Central memory CD8-positive, alpha-beta T cell (primary cell): ENCODE measurements around the gene S1PR5.
A peak's percentile ranks its signal among the peaks of the same experiment; 100 is the strongest.

Source experiments
- ATAC-seq: fragments of 150-1000 bp; cut with Tn5 transposase; replicated peaks from 2 replicates; pipeline ENCODE4 v1.10.0; 2022; ENCODE audit warnings: mild to moderate bottlenecking, moderate FRiP score, moderate number of reproducible peaks; ENCODE audit not compliant: poor library complexity, severe bottlenecking; ENCODE audit errors: extremely low read depth
- DNase-seq, 2 donors: peaks; one replicate each; pipeline ENCODE4 v3.0.0; 2021; ENCODE audit warnings: low spot score in 2 of 2
- H3K27ac Mint-ChIP-seq: one replicate; pipeline ENCODE4 v1.8.0; 2022; ENCODE audit warnings: low read depth, mild to moderate bottlenecking, moderate library complexity, mixed read lengths
- H3K27me3 Mint-ChIP-seq: one replicate; pipeline ENCODE4 v1.8.0; 2022; ENCODE audit warnings: mixed read lengths
- H3K36me3 Mint-ChIP-seq: one replicate; pipeline ENCODE4 v1.8.0; 2022; ENCODE audit warnings: mild to moderate bottlenecking, moderate library complexity, mixed read lengths; ENCODE audit not compliant: insufficient read depth
- H3K4me1 Mint-ChIP-seq: one replicate; pipeline ENCODE4 v1.8.0; 2022; ENCODE audit warnings: mixed read lengths
- H3K4me3 Mint-ChIP-seq: one replicate; pipeline ENCODE4 v1.8.0; 2022; ENCODE audit warnings: mild to moderate bottlenecking, moderate library complexity, mixed read lengths
- H3K9me3 Mint-ChIP-seq: one replicate; pipeline ENCODE4 v1.8.0; 2022; ENCODE audit warnings: mixed read lengths

S1PR5 gene

DNA sequence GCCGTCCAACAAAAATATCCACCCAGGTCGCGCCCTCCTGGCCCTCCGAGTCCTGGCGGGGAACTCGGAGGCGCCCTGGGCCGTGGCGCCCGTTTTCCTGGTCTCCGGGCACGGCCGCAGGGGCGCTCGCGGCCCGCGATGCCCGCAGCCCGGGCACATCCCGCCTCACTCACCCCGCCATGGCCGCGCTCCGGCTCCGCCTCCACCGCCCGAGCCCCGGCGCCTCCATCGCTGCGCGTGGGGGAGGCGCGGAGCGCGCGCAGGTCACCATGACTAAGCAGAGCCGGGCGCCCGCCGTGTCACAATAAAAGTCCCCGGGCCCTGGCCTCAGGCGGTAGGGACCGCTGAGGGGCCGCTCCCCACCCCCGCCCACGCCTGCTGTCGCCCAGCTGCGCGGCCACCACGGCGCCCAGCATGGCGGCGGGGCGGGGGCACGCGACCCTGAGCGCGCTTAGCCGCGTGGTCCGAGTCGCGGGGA is 14.7 kb downstream of the S1PR5 start:
- Mint-ChIP-seq H3K4me1 (peaks cover 44% of the 10 kb centered on the region), H3K4me3 (peak overlapping the region; percentile 95), H3K27ac (peak overlapping the region; percentile 83), H3K36me3 (peaks cover 13% of the 10 kb centered on the region), H3K27me3 (no peaks in the 10 kb centered on the region), H3K9me3 (no peaks in the 10 kb centered on the region)
- DNase-seq: peak; percentile 81 to 82
- ATAC-seq: peak; percentile 90

DNA sequence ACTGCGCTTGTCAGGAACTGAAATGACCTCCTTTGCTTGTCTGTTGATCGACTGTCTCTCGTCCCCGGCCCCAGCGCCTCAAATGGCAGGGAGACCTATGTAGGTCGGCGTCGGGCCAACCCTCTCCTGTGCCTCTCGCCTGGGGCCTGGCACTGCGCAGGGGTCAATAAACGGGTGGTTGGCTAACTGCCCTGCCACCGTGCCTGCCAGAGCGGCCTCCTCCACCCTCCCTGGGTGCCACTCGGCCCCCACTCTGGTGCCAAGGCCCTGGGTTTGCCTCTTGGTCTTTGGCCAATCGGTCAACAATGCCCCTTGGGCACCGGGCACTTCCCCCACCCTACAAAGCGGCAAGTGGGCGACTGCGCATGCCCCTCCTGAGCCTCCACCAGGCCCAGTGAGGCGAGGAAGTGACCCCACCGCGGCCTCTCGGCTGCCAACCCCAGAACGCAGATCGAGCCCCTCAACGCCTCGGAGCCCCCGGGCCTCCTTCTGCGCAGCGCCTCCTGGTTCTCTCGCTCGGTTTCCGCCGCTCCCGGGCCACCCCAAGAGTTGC is 15.2 kb downstream of the S1PR5 start:
- peak overlapping the region; percentile 83 for H3K27ac Mint-ChIP-seq
- H3K36me3 Mint-ChIP-seq: peaks cover 12% of the 10 kb centered on the region
- peak overlapping the region; percentile 95 for H3K4me3 Mint-ChIP-seq
- H3K9me3 Mint-ChIP-seq: no peaks in the 10 kb centered on the region
- DNase-seq: peak in 1 of 2 donors; percentile 29
- peaks cover 48% of the 10 kb centered on the region for H3K4me1 Mint-ChIP-seq
- ATAC-seq: peak; percentile 20
- H3K27me3 Mint-ChIP-seq: no peaks in the 10 kb centered on the region

DNA sequence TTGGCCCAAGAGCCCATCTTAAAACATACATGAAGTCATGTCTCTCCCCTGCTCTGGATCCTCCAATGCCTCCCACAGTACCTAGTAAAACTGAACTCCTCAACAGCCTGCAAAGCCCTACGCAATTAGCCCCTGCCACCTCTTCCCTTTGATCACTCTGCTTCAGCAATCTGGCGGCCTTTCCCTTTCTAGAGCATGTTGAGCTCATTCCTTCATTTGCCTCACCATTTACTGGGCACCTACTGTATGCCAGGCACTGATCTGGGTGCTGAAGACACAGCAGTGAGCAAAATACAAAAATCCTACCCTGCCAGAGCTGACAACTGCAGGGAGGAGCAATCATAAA is 17.0 kb downstream of the S1PR5 start:
- no peak for DNase-seq
- H3K4me1 Mint-ChIP-seq: peaks cover 43% of the 10 kb centered on the region
- peaks cover 19% of the 10 kb centered on the region for H3K36me3 Mint-ChIP-seq
- H3K4me3 Mint-ChIP-seq: peak overlapping the region; percentile 72
- ATAC-seq: no peak
- no peak overlapping the region for H3K27ac Mint-ChIP-seq
- H3K9me3 Mint-ChIP-seq: no peaks in the 10 kb centered on the region
- no peaks in the 10 kb centered on the region for H3K27me3 Mint-ChIP-seq

DNA sequence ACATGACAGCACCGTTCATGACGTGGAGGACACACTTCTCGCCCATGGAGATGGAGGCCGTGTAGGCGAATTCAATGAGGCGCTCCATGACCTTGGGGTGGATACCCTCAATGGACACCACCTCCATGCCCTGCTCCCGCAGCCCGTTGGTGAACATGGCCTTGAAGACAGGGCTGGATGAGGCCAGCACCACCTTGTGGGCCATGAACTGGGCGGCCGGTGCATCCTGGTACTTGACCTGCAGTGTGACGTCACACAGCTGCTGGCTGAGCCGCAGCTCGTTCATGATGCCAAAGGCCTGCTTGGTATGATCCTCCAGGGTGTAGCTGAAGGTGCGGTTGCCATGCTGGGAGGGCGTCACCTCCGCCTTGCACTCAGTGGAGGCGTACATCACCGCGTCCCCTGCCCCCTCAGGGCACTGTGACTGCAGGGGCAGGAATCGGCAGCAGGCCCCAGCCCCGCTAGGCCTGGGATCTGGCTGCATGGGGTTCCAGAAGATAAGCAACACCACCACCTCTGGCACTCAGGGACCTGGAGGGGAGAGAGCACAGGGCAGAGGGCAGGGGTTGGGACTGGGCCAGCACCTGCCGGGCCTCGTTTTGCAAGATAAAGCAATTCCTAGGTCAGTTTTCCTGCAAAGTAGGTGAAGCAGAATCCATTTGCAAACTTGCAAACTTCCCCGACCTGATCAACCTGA is 17.5 kb downstream of the S1PR5 start:
- H3K4me1 Mint-ChIP-seq: peaks cover 42% of the 10 kb centered on the region
- ATAC-seq (no peak), DNase-seq (no peak)
- no peak overlapping the region for H3K27ac Mint-ChIP-seq
- H3K27me3 Mint-ChIP-seq: no peaks in the 10 kb centered on the region
- H3K36me3 Mint-ChIP-seq: peaks cover 24% of the 10 kb centered on the region
- peak overlapping the region; percentile 72 for H3K4me3 Mint-ChIP-seq
- H3K9me3 Mint-ChIP-seq: no peaks in the 10 kb centered on the region

DNA sequence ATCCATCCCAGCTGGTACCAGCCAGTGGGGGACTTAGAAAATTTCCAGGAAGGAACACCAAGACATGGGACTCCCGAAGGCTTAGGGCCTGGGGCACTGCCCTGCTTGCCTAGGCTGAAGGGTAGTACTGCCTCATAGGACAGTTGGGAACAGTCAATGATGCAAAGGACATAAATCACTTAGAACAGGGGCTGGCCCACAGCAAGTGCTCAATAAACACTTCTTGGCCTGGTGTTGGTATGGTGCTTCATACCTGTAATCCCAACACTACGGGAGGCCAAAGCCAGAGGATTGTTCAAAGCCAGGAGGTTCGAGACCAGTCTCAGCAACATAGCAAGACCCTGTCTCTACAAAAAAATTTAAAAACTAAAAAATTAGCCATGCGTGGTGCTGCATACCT is 19.9 kb downstream of the S1PR5 start:
- Mint-ChIP-seq H3K27me3 (no peaks in the 10 kb centered on the region), H3K4me3 (no peak overlapping the region), H3K4me1 (peaks cover 41% of the 10 kb centered on the region), H3K27ac (no peak overlapping the region), H3K9me3 (no peaks in the 10 kb centered on the region), H3K36me3 (peaks cover 40% of the 10 kb centered on the region)
- ATAC-seq (no peak), DNase-seq (no peak)

DNA sequence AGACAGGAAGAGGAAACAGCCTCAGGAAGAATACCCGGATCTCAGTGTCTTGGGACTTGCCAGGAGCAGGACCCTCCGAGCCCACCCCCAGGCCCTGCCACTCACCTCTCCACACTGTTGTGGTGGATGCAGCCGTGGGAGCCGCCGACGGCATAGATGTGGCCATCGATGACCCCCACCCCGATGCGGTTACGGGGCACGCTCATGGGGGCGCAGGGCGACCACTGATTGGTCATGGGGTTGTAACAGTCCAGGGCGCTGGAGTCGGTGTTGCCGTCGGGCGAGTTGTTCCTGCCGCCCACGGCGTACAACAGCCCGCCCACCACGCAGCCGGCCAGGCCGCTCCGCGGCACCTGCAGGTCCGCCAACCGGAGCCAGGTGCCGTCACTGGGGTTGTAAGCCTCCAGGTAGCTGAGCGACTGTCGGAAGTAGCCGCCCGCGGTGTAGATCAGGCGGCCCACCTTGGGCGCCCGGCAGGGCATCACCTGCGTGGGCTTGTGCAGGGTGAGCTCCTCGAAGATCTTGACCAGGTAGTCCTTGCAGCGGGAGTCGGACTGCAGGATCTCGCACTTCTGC is 25.7 kb downstream of the S1PR5 start:
- H3K9me3 Mint-ChIP-seq: no peaks in the 10 kb centered on the region
- H3K27ac Mint-ChIP-seq: peak overlapping the region; percentile 41
- peaks cover 5% of the 10 kb centered on the region for H3K4me1 Mint-ChIP-seq
- DNase-seq (no peak), ATAC-seq (no peak)
- H3K36me3 Mint-ChIP-seq: peaks cover 74% of the 10 kb centered on the region
- no peaks in the 10 kb centered on the region for H3K27me3 Mint-ChIP-seq
- no peak overlapping the region for H3K4me3 Mint-ChIP-seq

DNA sequence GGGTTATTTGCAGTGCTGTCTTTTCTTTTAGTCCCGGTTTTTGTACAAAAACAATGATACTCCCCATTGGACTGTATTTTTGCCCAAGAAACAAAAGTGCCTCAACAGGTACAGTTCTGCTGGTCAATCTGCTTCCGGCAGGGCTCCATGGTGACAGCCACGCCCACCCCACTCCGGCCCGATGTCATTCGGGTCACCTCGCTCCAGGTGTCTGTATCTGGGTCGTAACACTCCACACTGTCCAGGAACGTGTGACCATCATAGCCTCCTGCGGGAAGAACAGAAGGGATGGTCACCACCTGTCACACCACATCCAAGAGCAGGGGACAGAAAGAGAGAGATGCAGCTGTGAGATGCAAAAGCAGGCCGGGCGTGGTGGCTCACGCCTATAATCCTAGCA is 30.7 kb downstream of the S1PR5 start:
- DNase-seq (no peak), ATAC-seq (no peak)
- no peaks in the 10 kb centered on the region for H3K9me3 Mint-ChIP-seq
- H3K27ac Mint-ChIP-seq: no peak overlapping the region
- H3K36me3 Mint-ChIP-seq: peaks cover 46% of the 10 kb centered on the region
- H3K4me1 Mint-ChIP-seq: peaks cover 6% of the 10 kb centered on the region
- H3K4me3 Mint-ChIP-seq: no peak overlapping the region
- no peaks in the 10 kb centered on the region for H3K27me3 Mint-ChIP-seq

DNA sequence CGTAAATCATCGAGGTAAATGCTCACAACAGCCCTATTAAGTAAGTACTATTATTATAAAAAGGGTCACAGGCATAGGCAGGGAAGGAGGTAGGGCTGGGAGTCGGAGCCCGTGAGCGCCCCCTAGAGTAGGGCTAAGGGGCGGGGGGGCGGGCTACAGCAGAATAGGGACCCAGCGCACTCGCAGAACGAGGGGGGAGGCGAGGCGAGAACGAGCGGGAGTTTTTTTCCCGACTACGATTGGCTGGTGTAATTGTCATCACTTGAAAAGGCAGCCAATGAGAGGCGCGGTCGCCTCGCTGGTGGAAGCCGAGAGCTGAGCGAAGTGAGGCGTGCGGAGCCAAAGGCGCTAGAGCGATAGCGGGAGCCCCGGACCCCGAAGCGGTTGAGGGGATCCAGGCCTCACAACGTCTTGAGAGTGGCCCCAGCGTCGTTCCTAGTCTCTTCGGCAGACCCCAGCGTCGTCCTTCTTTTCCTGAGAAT is 38.3 kb downstream of the S1PR5 start:
- Mint-ChIP-seq H3K4me1 (peaks cover 12% of the 10 kb centered on the region), H3K27me3 (no peaks in the 10 kb centered on the region), H3K9me3 (no peaks in the 10 kb centered on the region), H3K27ac (peak overlapping the region; percentile 90), H3K4me3 (peak overlapping the region; percentile 57), H3K36me3 (no peaks in the 10 kb centered on the region)
- ATAC-seq: peak; percentile 96
- DNase-seq: peak; percentile 68 to 84

DNA sequence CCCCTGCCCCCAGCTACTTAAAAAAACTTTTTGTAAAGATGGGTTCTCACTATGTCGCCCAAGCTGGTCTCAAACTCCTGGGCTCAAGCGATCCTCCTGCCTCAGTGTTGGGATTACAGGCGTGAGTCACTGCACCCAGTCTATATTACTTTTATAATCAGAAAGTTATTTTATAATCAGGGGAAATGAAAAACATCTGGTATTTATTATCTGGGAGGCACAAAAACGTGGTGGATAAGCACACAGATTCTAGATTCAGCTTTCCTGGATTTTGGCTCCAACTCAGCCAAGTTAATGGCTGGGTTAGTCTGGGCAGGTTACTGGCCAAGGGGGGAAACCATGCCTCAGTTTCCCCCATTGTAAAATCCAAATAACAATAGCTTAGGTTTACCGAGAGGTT is 38.8 kb downstream of the S1PR5 start:
- Mint-ChIP-seq H3K27me3 (no peaks in the 10 kb centered on the region), H3K36me3 (no peaks in the 10 kb centered on the region), H3K9me3 (no peaks in the 10 kb centered on the region), H3K4me3 (no peak overlapping the region), H3K4me1 (peaks cover 9% of the 10 kb centered on the region), H3K27ac (no peak overlapping the region)
- no peak for DNase-seq
- no peak for ATAC-seq

DNA sequence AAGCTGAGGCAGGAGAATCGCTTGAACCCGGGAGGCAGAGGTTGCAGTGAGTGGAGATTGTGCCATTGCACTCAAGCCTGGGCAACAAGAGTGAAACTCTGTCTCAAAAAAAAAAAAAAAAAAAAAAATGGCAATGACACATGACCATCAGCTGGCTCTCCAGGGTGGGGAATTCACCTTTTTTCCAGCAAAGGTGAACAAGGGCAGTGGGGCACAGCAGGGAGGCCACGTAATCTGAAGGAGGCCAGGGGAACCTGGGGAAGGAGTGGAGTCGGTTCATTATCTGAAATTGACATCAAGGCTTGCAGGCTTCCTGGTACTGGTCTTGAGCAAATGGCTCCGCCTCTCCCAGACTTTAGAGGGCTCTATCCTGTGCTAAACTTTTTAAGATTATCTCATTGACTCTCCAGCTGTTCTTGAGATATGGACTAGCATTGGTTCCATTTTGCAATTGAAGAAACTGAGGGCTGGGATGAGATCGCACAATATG is 42.2 kb downstream of the S1PR5 start:
- Mint-ChIP-seq H3K4me1 (peaks cover 6% of the 10 kb centered on the region), H3K4me3 (no peak overlapping the region), H3K27me3 (no peaks in the 10 kb centered on the region), H3K27ac (no peak overlapping the region), H3K9me3 (no peaks in the 10 kb centered on the region), H3K36me3 (no peaks in the 10 kb centered on the region)
- no peak for DNase-seq
- no peak for ATAC-seq

DNA sequence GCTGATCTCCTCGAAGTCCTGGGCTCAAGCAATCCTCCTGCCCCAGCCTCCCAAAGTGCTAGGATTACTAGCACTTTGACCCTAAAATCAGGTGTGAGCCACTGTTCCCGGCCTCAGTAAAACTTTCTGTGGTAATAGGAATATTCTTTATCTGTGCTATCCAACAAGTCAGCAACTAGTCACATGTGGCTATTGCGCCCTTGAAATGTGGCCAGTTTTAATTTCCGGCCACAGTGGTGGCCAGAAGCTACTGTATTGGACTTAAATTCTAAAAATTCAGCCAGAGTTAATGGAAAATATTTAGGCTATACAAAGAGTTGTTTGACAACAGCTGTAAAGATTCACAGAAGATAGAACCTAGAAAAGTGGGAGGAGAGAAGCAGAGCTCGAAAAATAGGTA is 44.1 kb downstream of the S1PR5 start:
- ATAC-seq (no peak), DNase-seq (no peak)
- Mint-ChIP-seq H3K9me3 (no peaks in the 10 kb centered on the region), H3K36me3 (peaks cover 2% of the 10 kb centered on the region), H3K27ac (no peak overlapping the region), H3K4me3 (no peak overlapping the region), H3K27me3 (no peaks in the 10 kb centered on the region), H3K4me1 (no peaks in the 10 kb centered on the region)

DNA sequence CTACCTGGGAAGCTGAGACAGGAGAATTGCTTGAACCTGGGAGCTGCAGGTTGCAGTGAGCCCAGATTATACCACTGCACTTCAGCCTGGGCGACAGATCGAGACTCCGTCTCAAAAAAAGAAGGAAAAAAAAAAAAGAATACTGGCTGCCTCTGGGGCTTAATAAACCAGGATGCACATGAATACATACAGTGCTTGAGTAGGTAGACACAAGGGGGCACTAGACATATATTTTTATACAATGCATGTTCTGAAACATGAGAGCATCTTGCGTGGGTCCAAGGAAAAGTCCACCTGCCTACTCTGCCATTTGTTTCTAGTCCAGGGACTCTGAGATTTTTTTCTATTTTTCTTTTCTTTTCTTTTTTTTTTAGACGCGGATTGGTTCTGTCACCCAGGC is 45.3 kb downstream of the S1PR5 start:
- DNase-seq (no peak), ATAC-seq (peak; percentile 40)
- no peaks in the 10 kb centered on the region for H3K27me3 Mint-ChIP-seq
- no peak overlapping the region for H3K27ac Mint-ChIP-seq
- H3K4me3 Mint-ChIP-seq: no peak overlapping the region
- no peaks in the 10 kb centered on the region for H3K4me1 Mint-ChIP-seq
- no peaks in the 10 kb centered on the region for H3K9me3 Mint-ChIP-seq
- H3K36me3 Mint-ChIP-seq: peaks cover 2% of the 10 kb centered on the region

DNA sequence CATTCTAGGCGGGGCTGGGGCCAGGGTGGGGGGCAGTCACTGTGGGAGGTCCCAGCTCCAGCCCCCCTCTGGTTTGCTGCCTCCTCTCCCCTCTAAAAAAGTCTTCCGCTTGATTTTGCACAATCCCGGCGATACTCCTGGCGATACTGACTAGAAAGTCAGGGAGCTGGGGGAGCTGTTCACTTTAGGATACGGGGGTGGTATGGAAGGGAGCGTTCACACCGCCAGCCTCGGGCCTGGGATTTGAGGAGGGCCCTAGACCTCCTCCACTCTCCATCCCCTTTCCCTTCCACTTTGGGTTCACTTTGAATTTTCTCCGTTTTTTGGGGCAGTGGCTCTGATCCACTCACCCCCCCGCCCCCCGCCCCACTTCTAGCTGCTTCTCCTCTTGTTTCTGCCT is 49.1 kb downstream of the S1PR5 start:
- H3K4me3 Mint-ChIP-seq: no peak overlapping the region
- H3K36me3 Mint-ChIP-seq: peaks cover 6% of the 10 kb centered on the region
- H3K9me3 Mint-ChIP-seq: no peaks in the 10 kb centered on the region
- ATAC-seq: no peak
- DNase-seq: no peak
- H3K4me1 Mint-ChIP-seq: no peaks in the 10 kb centered on the region
- H3K27me3 Mint-ChIP-seq: no peaks in the 10 kb centered on the region
- no peak overlapping the region for H3K27ac Mint-ChIP-seq
